OCI-LY7 (cell line): Measurements from ENCODE around the gene LCE3D. TPM values are rescaled to one million over a fixed set of nuclear protein-coding genes. Genes with fewer than 3 reads are reported as not detected.

Experiments
- BruUV-seq: library from RNA; stranded (reverse); fragments of 400-500 nt; replicated peaks from 2 replicates; lab custom pipeline; 2021; lab: Mats Ljungman, UMichigan
- CTCF ChIA-PET: fragments of 300-600 bp; sonication (Branson Sonifier 250); formaldehyde crosslinking; loops from one replicate; lab custom pipeline; 2022; ENCODE audit warnings: antibody characterized with exemption; ENCODE audit not compliant: unreplicated experiment; lab: Charles Lee
- POLR2A ChIA-PET: fragments of 300-600 bp; sonication (Branson Sonifier 250); formaldehyde crosslinking; loops from one replicate; lab custom pipeline; 2022; ENCODE audit warnings: antibody characterized with exemption; lab: Charles Lee
- DNase-seq: peaks from one replicate; pipeline ENCODE4 v3.0.0-alpha.2; 2015; ENCODE audit warnings: low spot score
- H2AFZ ChIP-seq: fragments of 200-600 bp; sonication (generic), shearing (Covaris generic); 2 replicates; pipeline ENCODE4 v1.6.1; 2014; ENCODE audit warnings: mild to moderate bottlenecking, antibody characterized with exemption, low read length, moderate library complexity
- H3K27ac ChIP-seq: fragments of 200-600 bp; sonication (generic); 2 replicates; pipeline ENCODE4 v1.5.1; 2014; ENCODE audit warnings: mixed run types, low read depth, mild to moderate bottlenecking, moderate library complexity, low read length, inconsistent platforms; ENCODE audit not compliant: poor library complexity, severe bottlenecking
- H3K36me3 ChIP-seq: fragments of 200-600 bp; sonication (generic); 2 replicates; pipeline ENCODE4 v1.6.1; 2014; ENCODE audit warnings: mild to moderate bottlenecking, antibody characterized with exemption, low read length, moderate library complexity, mixed read lengths; ENCODE audit not compliant: insufficient read depth
- H3K4me1 ChIP-seq: fragments of 200-600 bp; sonication (generic); 2 replicates; pipeline ENCODE4 v1.5.1; 2014; ENCODE audit warnings: mild to moderate bottlenecking, low read length; ENCODE audit not compliant: insufficient read depth, poor library complexity, severe bottlenecking
- H3K4me2 ChIP-seq: fragments of 200-600 bp; sonication (generic); 2 replicates; pipeline ENCODE4 v1.6.1; 2014; ENCODE audit warnings: mild to moderate bottlenecking, low read length
- H3K4me3 ChIP-seq: fragments of 200-600 bp; sonication (generic); 2 replicates; pipeline ENCODE4 v1.5.1; 2014; ENCODE audit warnings: mild to moderate bottlenecking, low read depth, low read length; ENCODE audit not compliant: poor library complexity, severe bottlenecking
- H3K79me2 ChIP-seq: fragments of 200-600 bp; sonication (generic); 2 replicates; pipeline ENCODE4 v1.6.1; 2016; ENCODE audit warnings: low read depth, mild to moderate bottlenecking, low read length, moderate library complexity, mixed read lengths; ENCODE audit not compliant: insufficient read depth
- H3K9me2 ChIP-seq: fragments of 200-600 bp; sonication (generic); 2 replicates; pipeline ENCODE4 v1.6.1; 2016; ENCODE audit warnings: mild to moderate bottlenecking, low read length, mixed read lengths; ENCODE audit not compliant: insufficient read depth
- H3K9me3 ChIP-seq: fragments of 200-600 bp; sonication (generic); 2 replicates; pipeline ENCODE4 v1.6.1; 2014; ENCODE audit warnings: mild to moderate bottlenecking, mixed run types, low read length, mixed read lengths
- H4K20me1 ChIP-seq: fragments of 200-600 bp; sonication (generic); 2 replicates; pipeline ENCODE4 v1.6.1; 2014; ENCODE audit warnings: mild to moderate bottlenecking, antibody characterized with exemption, low read length, moderate library complexity, mixed read lengths; ENCODE audit not compliant: insufficient read depth
- EZH2phosphoT487 ChIP-seq: fragments of 200-600 bp; sonication (generic); IDR thresholded peaks from 2 replicates; pipeline ENCODE4 v1.6.1; 2018; ENCODE audit warnings: low read depth, borderline replicate concordance, mild to moderate bottlenecking, mixed run types, antibody characterized with exemption, low read length, moderate library complexity, mixed read lengths
- intact Hi-C: fragments of 100-400 bp; cut with micrococcal nuclease; formaldehyde crosslinking; loops from one replicate; pipeline ENCODE4 v1.10.0; 2022; ENCODE audit not compliant: unreplicated experiment
- small RNA-seq: library from RNA; depleted of rRNA; stranded (forward); fragments of <200 nt; gene quantifications from one replicate; pipeline ENCODE3, GENCODE V24; 2014
- total RNA-seq, 2 experiments: library from RNA; depleted of rRNA in 1 of 2; stranded (reverse); fragments of >200 nt in 1 of 2; shearing (Covaris generic) in 1 of 2; gene quantifications; 2 replicates each; pipeline ENCODE4 v1.2.3, GENCODE V29; 2014 to 2022
- TF ChIP-seq, protein P1 (sequence below): fragments of 200-600 bp; sonication (generic); conservative IDR thresholded peaks from 2 replicates; pipeline ENCODE4 v1.5.1; 2014; ENCODE audit warnings: mild to moderate bottlenecking, antibody characterized with exemption, low read length, moderate library complexity, mixed read lengths

LCE3D gene
- total RNA-seq, 2 experiments from 2014 or later, result not detected

DNA sequence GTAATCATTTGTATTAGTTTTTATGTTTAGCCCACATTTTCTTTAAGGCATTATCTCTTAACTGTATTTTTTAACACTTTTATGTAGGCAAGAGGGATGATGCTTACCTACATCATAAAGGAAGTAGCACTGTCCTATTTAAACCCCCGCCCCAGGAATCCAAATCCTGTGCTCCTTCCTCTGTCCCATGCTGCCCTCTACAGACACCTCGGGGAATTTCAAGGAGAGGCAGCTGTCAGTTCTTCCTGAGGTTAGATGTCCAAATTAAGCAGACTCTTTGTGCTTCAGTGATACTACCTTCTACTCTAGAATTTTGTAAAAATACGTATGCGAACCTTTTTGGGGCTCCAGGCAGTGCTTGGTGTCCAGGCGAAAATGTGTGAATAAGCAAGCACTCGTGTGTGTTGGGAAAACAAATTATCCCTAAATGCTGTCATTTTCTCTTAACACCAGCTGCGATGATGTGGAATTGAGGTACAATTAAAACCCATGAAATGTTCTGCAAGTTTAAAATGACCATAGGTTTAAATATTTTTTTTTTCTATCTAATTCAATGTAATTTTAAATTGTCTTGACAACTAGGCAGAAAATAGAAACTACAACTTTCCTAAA is 46.9 kb downstream of the LCE3D start:
- Histone ChIP-seq H3K4me2 (no peak overlapping the region), H3K27ac (no peak overlapping the region), H3K79me2 (no peaks in the 10 kb centered on the region), H3K4me3 (no peak overlapping the region), H3K9me2 (no peaks in the 10 kb centered on the region), H3K4me1 (no peaks in the 10 kb centered on the region), H3K36me3 (no peaks in the 10 kb centered on the region), H3K9me3 (no peaks in the 10 kb centered on the region), H4K20me1 (no peaks in the 10 kb centered on the region), H2AFZ (no peak overlapping the region)
- BruUV-seq, result no TSS peak
- ChIA-PET POLR2A (interaction anchor here (0.6 kb wide), 1 partner anchor 104 kb away, joined by 9 read pairs; no protein-coding TSS in a partner anchor), CTCF (no interaction called here)
- TF ChIP-seq, protein P1, sequence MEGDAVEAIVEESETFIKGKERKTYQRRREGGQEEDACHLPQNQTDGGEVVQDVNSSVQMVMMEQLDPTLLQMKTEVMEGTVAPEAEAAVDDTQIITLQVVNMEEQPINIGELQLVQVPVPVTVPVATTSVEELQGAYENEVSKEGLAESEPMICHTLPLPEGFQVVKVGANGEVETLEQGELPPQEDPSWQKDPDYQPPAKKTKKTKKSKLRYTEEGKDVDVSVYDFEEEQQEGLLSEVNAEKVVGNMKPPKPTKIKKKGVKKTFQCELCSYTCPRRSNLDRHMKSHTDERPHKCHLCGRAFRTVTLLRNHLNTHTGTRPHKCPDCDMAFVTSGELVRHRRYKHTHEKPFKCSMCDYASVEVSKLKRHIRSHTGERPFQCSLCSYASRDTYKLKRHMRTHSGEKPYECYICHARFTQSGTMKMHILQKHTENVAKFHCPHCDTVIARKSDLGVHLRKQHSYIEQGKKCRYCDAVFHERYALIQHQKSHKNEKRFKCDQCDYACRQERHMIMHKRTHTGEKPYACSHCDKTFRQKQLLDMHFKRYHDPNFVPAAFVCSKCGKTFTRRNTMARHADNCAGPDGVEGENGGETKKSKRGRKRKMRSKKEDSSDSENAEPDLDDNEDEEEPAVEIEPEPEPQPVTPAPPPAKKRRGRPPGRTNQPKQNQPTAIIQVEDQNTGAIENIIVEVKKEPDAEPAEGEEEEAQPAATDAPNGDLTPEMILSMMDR, result peak; percentile 84
- no peak for TF ChIP-seq EZH2phosphoT487
- DNase-seq, result peak; percentile 24
- intact Hi-C loops, result no loop called here

Small RNA genes within 50 kb of the gene (small RNA-seq; reads per million reads assigned to genes)
- gene LCE3A, result not detected
- gene LCE3B, result not detected

Other genes with a start within 250 kb of the LCE3D start
- not detected in 2 replicates for gene FLG2, start 220.5 kb downstream of the LCE3D start, total RNA-seq (2014; rRNA removed; shearing (Covaris generic))
- not detected in 2 replicates for gene FLG2, start 220.5 kb downstream of the LCE3D start, total RNA-seq (2022)
- not detected in 2 replicates for gene CRNN, start 166.3 kb downstream of the LCE3D start, total RNA-seq (2014; rRNA removed; shearing (Covaris generic))
- gene CRNN, start 166.3 kb downstream of the LCE3D start, total RNA-seq (2022), result not detected in 2 replicates
- gene LCE5A, start 69.7 kb downstream of the LCE3D start, total RNA-seq (2014; rRNA removed; shearing (Covaris generic)), result not detected in 2 replicates
- gene LCE5A, start 69.7 kb downstream of the LCE3D start, total RNA-seq (2022), result not detected in 2 replicates
- not detected in 2 replicates for gene CRCT1, start 66.0 kb downstream of the LCE3D start, total RNA-seq (2014; rRNA removed; shearing (Covaris generic))
- not detected in 2 replicates for gene CRCT1, start 66.0 kb downstream of the LCE3D start, total RNA-seq (2022)
- not detected in 2 replicates for gene LCE3E, start 13.7 kb downstream of the LCE3D start, total RNA-seq (2014; rRNA removed; shearing (Covaris generic))
- not detected in 2 replicates for gene LCE3E, start 13.7 kb downstream of the LCE3D start, total RNA-seq (2022)
- gene LCE3C, start 19.7 kb upstream of the LCE3D start, total RNA-seq (2014; rRNA removed; shearing (Covaris generic)), result not detected in 2 replicates
- not detected in 2 replicates for gene LCE3C, start 19.7 kb upstream of the LCE3D start, total RNA-seq (2022)
- not detected in 2 replicates for gene LCE3B, start 33.3 kb upstream of the LCE3D start, total RNA-seq (2014; rRNA removed; shearing (Covaris generic))
- gene LCE3B, start 33.3 kb upstream of the LCE3D start, total RNA-seq (2022), result not detected in 2 replicates
- gene LCE3A, start 42.6 kb upstream of the LCE3D start, total RNA-seq (2014; rRNA removed; shearing (Covaris generic)), result not detected in 2 replicates
- gene LCE3A, start 42.6 kb upstream of the LCE3D start, total RNA-seq (2022), result not detected in 2 replicates
- not detected in 2 replicates for gene LCE2D, start 82.9 kb upstream of the LCE3D start, total RNA-seq (2014; rRNA removed; shearing (Covaris generic))
- not detected in 2 replicates for gene LCE2D, start 82.9 kb upstream of the LCE3D start, total RNA-seq (2022)
- not detected in 2 replicates for gene LCE2C, start 94.8 kb upstream of the LCE3D start, total RNA-seq (2014; rRNA removed; shearing (Covaris generic))
- not detected in 2 replicates for gene LCE2C, start 94.8 kb upstream of the LCE3D start, total RNA-seq (2022)
- gene LCE2B, start 105.6 kb upstream of the LCE3D start, total RNA-seq (2014; rRNA removed; shearing (Covaris generic)), result not detected in 2 replicates
- gene LCE2B, start 105.6 kb upstream of the LCE3D start, total RNA-seq (2022), result not detected in 2 replicates
- gene LCE2A, start 117.8 kb upstream of the LCE3D start, total RNA-seq (2014; rRNA removed; shearing (Covaris generic)), result not detected in 2 replicates
- gene LCE2A, start 117.8 kb upstream of the LCE3D start, total RNA-seq (2022), result not detected in 2 replicates
- gene LCE4A, start 127.6 kb upstream of the LCE3D start, total RNA-seq (2014; rRNA removed; shearing (Covaris generic)), result not detected in 2 replicates
- gene LCE4A, start 127.6 kb upstream of the LCE3D start, total RNA-seq (2022), result not detected in 2 replicates
- gene KPRP, start 177.5 kb upstream of the LCE3D start, total RNA-seq (2014; rRNA removed; shearing (Covaris generic)), result not detected in 2 replicates
- gene KPRP, start 177.5 kb upstream of the LCE3D start, total RNA-seq (2022), result not detected in 2 replicates
- gene LCE1F, start 194.6 kb upstream of the LCE3D start, total RNA-seq (2014; rRNA removed; shearing (Covaris generic)), result not detected in 2 replicates
- gene LCE1F, start 194.6 kb upstream of the LCE3D start, total RNA-seq (2022), result not detected in 2 replicates
- not detected in 2 replicates for gene LCE1E, start 205.7 kb upstream of the LCE3D start, total RNA-seq (2014; rRNA removed; shearing (Covaris generic))
- not detected in 2 replicates for gene LCE1E, start 205.7 kb upstream of the LCE3D start, total RNA-seq (2022)
- not detected in 2 replicates for gene LCE1D, start 216.2 kb upstream of the LCE3D start, total RNA-seq (2014; rRNA removed; shearing (Covaris generic))
- gene LCE1D, start 216.2 kb upstream of the LCE3D start, total RNA-seq (2022), result not detected in 2 replicates
- gene LCE1C, start 226.1 kb upstream of the LCE3D start, total RNA-seq (2014; rRNA removed; shearing (Covaris generic)), result not detected in 2 replicates
- gene LCE1C, start 226.1 kb upstream of the LCE3D start, total RNA-seq (2022), result not detected in 2 replicates
- not detected in 2 replicates for gene LCE1B, start 231.5 kb upstream of the LCE3D start, total RNA-seq (2014; rRNA removed; shearing (Covaris generic))
- not detected in 2 replicates for gene LCE1B, start 231.5 kb upstream of the LCE3D start, total RNA-seq (2022)
- gene LCE1A, start 247.0 kb upstream of the LCE3D start, total RNA-seq (2014; rRNA removed; shearing (Covaris generic)), result not detected in 2 replicates
- not detected in 2 replicates for gene LCE1A, start 247.0 kb upstream of the LCE3D start, total RNA-seq (2022)